Measurements from ENCODE around the gene DPP6. TPM values are rescaled to one million over a fixed set of nuclear protein-coding genes. Genes with fewer than 3 reads are reported as not detected.

Gene DPP6
- polyA plus RNA-seq, 1 donor (not counting 4 experiments of a cell fraction or from before 2014, with no cell fraction given) = not detected

DNA sequence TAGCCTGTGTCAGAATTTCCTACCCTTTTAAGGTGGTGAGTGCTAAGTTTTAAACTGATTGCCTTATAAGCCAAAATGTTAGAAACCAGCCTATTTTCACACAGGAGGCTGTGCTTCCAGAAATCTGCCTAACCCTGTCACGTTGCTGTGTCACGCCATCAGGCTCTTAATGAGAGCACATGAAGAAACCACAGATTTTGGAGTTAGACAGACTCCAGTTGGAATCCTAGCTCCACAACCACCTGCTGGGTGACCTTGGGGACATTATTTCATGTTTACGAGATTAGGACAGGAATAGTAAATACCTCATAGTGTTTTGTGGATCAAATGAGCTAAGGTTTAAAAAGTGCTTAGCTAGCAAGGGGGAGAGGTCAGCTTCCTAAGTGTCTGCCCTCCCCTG is 321.8 kb downstream of the DPP6 start:
- dilution Hi-C loops (cut with MboI; ENCODE audit: extremely low pct_ligation_motif_present, low sequenced_read_pairs) = no loop called here
- peaks cover 6% of the 10 kb centered on the region for H3K9me3 ChIP-seq (ENCODE audit: control insufficient read depth, low read depth, low read length)
- H3K9me1 ChIP-seq (ENCODE audit: control insufficient read depth, extremely low read depth, insufficient read depth, low read length) = no peaks in the 10 kb centered on the region
- TF ChIP-seq, protein P1, sequence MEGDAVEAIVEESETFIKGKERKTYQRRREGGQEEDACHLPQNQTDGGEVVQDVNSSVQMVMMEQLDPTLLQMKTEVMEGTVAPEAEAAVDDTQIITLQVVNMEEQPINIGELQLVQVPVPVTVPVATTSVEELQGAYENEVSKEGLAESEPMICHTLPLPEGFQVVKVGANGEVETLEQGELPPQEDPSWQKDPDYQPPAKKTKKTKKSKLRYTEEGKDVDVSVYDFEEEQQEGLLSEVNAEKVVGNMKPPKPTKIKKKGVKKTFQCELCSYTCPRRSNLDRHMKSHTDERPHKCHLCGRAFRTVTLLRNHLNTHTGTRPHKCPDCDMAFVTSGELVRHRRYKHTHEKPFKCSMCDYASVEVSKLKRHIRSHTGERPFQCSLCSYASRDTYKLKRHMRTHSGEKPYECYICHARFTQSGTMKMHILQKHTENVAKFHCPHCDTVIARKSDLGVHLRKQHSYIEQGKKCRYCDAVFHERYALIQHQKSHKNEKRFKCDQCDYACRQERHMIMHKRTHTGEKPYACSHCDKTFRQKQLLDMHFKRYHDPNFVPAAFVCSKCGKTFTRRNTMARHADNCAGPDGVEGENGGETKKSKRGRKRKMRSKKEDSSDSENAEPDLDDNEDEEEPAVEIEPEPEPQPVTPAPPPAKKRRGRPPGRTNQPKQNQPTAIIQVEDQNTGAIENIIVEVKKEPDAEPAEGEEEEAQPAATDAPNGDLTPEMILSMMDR (optimal IDR thresholded peaks at IDR 0.05 in 1 of 3, IDR thresholded peaks at IDR 0.05 in 1 of 3, conservative IDR thresholded peaks at IDR 0.05 in 1 of 3; ENCODE audit: extremely low read depth in 1 of 3, insufficient read depth in 2 of 3, low read length in 3 of 3) = no peak
- no peak for TF ChIP-seq EZH2 (IDR thresholded peaks at IDR 0.05; ENCODE audit: low read length)
- H3K36me3 ChIP-seq (ENCODE audit: control insufficient read depth in 2 of 2, extremely low read depth in 1 of 2, insufficient read depth in 2 of 2, low read length in 2 of 2) = no peaks in the 10 kb centered on the region
- H3K4me2 ChIP-seq (ENCODE audit: control insufficient read depth, extremely low read depth, insufficient read depth, low read depth, low read length) = no peak overlapping the region
- H3K4me1 ChIP-seq (ENCODE audit: control insufficient read depth, extremely low read depth, insufficient read depth, low read length) = no peaks in the 10 kb centered on the region
- no peaks in the 10 kb centered on the region for H3K27me3 ChIP-seq (ENCODE audit: control insufficient read depth, extremely low read depth, insufficient read depth, low read length)
- no peaks in the 10 kb centered on the region for H4K20me1 ChIP-seq (ENCODE audit: control insufficient read depth, extremely low read depth, insufficient read depth, low read length)
- DNase-seq (ENCODE audit: low read depth, low spot score) (no peak), FAIRE-seq (no peak)
- H2AFZ ChIP-seq (ENCODE audit: control insufficient read depth, low read length) = no peak overlapping the region
- no peak overlapping the region for H3K4me3 ChIP-seq (ENCODE audit: control insufficient read depth in 2 of 3, extremely low read depth in 1 of 3, insufficient read depth in 2 of 3, low read depth in 1 of 3, low read length in 3 of 3)
- H3K27ac ChIP-seq (ENCODE audit: control insufficient read depth, insufficient read depth, low read length) = no peak overlapping the region
- H3K79me2 ChIP-seq (ENCODE audit: control insufficient read depth, insufficient read depth, low read length) = no peaks in the 10 kb centered on the region
- H3K9ac ChIP-seq (ENCODE audit: control insufficient read depth, extremely low read depth, insufficient read depth, low read length) = no peak overlapping the region

DNA sequence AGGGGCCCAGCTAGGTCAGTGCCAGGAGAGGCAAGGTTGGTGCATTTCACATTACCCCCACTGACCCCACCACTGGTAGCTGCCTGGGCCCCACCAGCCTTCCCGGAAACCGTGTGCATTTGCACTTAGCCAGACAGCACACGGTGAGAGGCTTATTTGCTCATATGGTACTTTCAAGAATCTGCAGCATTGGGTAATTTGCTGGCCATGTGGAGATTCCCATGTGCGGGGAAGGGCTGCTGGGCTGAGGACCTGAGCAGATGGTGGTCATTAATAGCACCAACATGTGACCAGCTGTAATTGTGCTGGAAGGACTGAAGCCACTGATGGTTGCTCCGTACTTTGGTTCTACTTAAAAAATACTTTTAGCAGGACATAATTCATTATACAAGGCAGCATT is 323.8 kb downstream of the DPP6 start:
- Histone ChIP-seq H3K9me1 (ENCODE audit: control insufficient read depth, extremely low read depth, insufficient read depth, low read length) (no peaks in the 10 kb centered on the region), H3K36me3 (ENCODE audit: control insufficient read depth in 2 of 2, extremely low read depth in 1 of 2, insufficient read depth in 2 of 2, low read length in 2 of 2) (no peaks in the 10 kb centered on the region), H3K9me3 (ENCODE audit: control insufficient read depth, low read depth, low read length) (peaks cover 6% of the 10 kb centered on the region), H3K27ac (ENCODE audit: control insufficient read depth, insufficient read depth, low read length) (no peak overlapping the region), H3K79me2 (ENCODE audit: control insufficient read depth, insufficient read depth, low read length) (no peaks in the 10 kb centered on the region), H3K27me3 (ENCODE audit: control insufficient read depth, extremely low read depth, insufficient read depth, low read length) (no peaks in the 10 kb centered on the region), H4K20me1 (ENCODE audit: control insufficient read depth, extremely low read depth, insufficient read depth, low read length) (no peaks in the 10 kb centered on the region), H3K9ac (ENCODE audit: control insufficient read depth, extremely low read depth, insufficient read depth, low read length) (no peak overlapping the region), H3K4me3 (ENCODE audit: control insufficient read depth in 2 of 3, extremely low read depth in 1 of 3, insufficient read depth in 2 of 3, low read depth in 1 of 3, low read length in 3 of 3) (no peak overlapping the region), H3K4me2 (ENCODE audit: control insufficient read depth, extremely low read depth, insufficient read depth, low read depth, low read length) (no peak overlapping the region), H2AFZ (ENCODE audit: control insufficient read depth, low read length) (no peak overlapping the region), H3K4me1 (ENCODE audit: control insufficient read depth, extremely low read depth, insufficient read depth, low read length) (no peaks in the 10 kb centered on the region)
- TF ChIP-seq EZH2 (IDR thresholded peaks at IDR 0.05; ENCODE audit: low read length) = no peak
- TF ChIP-seq, protein P1 (optimal IDR thresholded peaks at IDR 0.05 in 1 of 3, IDR thresholded peaks at IDR 0.05 in 1 of 3, conservative IDR thresholded peaks at IDR 0.05 in 1 of 3; ENCODE audit: extremely low read depth in 1 of 3, insufficient read depth in 2 of 3, low read length in 3 of 3) = no peak
- no peak for DNase-seq (ENCODE audit: low read depth, low spot score)
- no peak for FAIRE-seq
- dilution Hi-C loops (cut with MboI; ENCODE audit: extremely low pct_ligation_motif_present, low sequenced_read_pairs) = no loop called here

Measured in keratinocyte (primary cell).